Activated B cell treated with CpG ODN at 0.5 μM for 24 hours (primary cell): ENCODE data around the gene CCDC97. TPM values are rescaled to one million over a fixed set of nuclear protein-coding genes. Genes with fewer than 3 reads are reported as not detected.

Source experiments
- ATAC-seq: fragments of 200-7000 bp; cut with Tn5 transposase; one replicate; pipeline ENCODE4 v1.10.0; 2021; ENCODE audit warnings: low read depth, mild to moderate bottlenecking, moderate library complexity
- CTCF ChIA-PET: fragments of 350-600 bp; sonication (Branson Sonifier 250); formaldehyde crosslinking; loops from one replicate; lab custom pipeline; 2021; ENCODE audit warnings: antibody characterized with exemption; lab: Charles Lee
- POLR2A ChIA-PET: fragments of 350-600 bp; sonication (Branson Sonifier 250); formaldehyde crosslinking; loops from one replicate; lab custom pipeline; 2021; ENCODE audit warnings: antibody characterized with exemption; lab: Charles Lee
- DNase-seq: peaks from one replicate; pipeline ENCODE4 v3.0.0; 2022
- H3K27ac Mint-ChIP-seq: one replicate; pipeline ENCODE4 v1.8.0; 2020; ENCODE audit warnings: mixed read lengths
- H3K27me3 Mint-ChIP-seq: one replicate; pipeline ENCODE4 v1.8.0; 2021; ENCODE audit warnings: mixed read lengths
- H3K36me3 Mint-ChIP-seq: one replicate; pipeline ENCODE4 v1.8.0; 2021; ENCODE audit warnings: low read depth, mixed read lengths
- H3K4me1 Mint-ChIP-seq: one replicate; pipeline ENCODE4 v1.8.0; 2021; ENCODE audit warnings: mixed read lengths
- H3K4me3 Mint-ChIP-seq: one replicate; pipeline ENCODE4 v1.8.0; 2020; ENCODE audit warnings: mild to moderate bottlenecking, mixed read lengths
- H3K9me3 Mint-ChIP-seq: one replicate; pipeline ENCODE4 v1.8.0; 2020; ENCODE audit warnings: mixed read lengths
- CTCF ChIP-seq: fragments of 200-600 bp; IDR thresholded peaks from one replicate; pipeline ENCODE4 v1.8.0; 2022; ENCODE audit warnings: antibody characterized with exemption, mild to moderate bottlenecking
- intact Hi-C: fragments of 100-400 bp; cut with micrococcal nuclease; formaldehyde crosslinking; loops from one replicate; pipeline ENCODE4 v1.15.1; 2024
- total RNA-seq: library from RNA; stranded (reverse); gene quantifications from 2 replicates; pipeline ENCODE4 v1.2.3, GENCODE V29; 2022

Gene CCDC97
- total RNA-seq, 1 donor from 2014 or later = 65.3 TPM

- intact Hi-C loops = no loop called here
- H3K36me3 Mint-ChIP-seq = peaks cover 72% of the 10 kb centered on the region
- H3K4me1 Mint-ChIP-seq = peaks cover 41% of the 10 kb centered on the region
- H3K9me3 Mint-ChIP-seq = no peaks in the 10 kb centered on the region
- no peak overlapping the region for H3K4me3 Mint-ChIP-seq
- no peak overlapping the region for H3K27ac Mint-ChIP-seq
- DNase-seq (no peak), ATAC-seq (no peak)
- ChIA-PET POLR2A (interaction anchor here (2.6 to 3.1 kb wide), 2 partner anchors 31 to 33 kb away, joined by 11 to 14 read pairs; partner anchors contain the start of gene TGFB1), CTCF (interaction anchor here (1.0 to 1.1 kb wide), 2 partner anchors 11 to 35 kb away, joined by 3 read pairs; no protein-coding TSS in a partner anchor)
- no peaks in the 10 kb centered on the region for H3K27me3 Mint-ChIP-seq
- no peak for TF ChIP-seq CTCF
These were observed 10.2 kb downstream of the CCDC97 start for GRCh38 chr19:41320185-41320518.

- no peaks in the 10 kb centered on the region for H3K27me3 Mint-ChIP-seq
- no peak overlapping the region for H3K27ac Mint-ChIP-seq
- peaks cover 72% of the 10 kb centered on the region for H3K36me3 Mint-ChIP-seq
- no peaks in the 10 kb centered on the region for H3K9me3 Mint-ChIP-seq
- ChIA-PET CTCF (interaction anchor here (1.0 to 1.1 kb wide), 2 partner anchors 12 to 34 kb away, joined by 3 read pairs; no protein-coding TSS in a partner anchor), POLR2A (interaction anchor here (2.6 to 3.1 kb wide), 2 partner anchors 31 to 33 kb away, joined by 11 to 14 read pairs; partner anchors contain the start of gene TGFB1)
- TF ChIP-seq CTCF = no peak
- intact Hi-C loops = no loop called here
- no peak for ATAC-seq
- no peak for DNase-seq
- peaks cover 45% of the 10 kb centered on the region for H3K4me1 Mint-ChIP-seq
- no peak overlapping the region for H3K4me3 Mint-ChIP-seq
These were observed 10.6 kb downstream of the CCDC97 start for GRCh38 chr19:41320568-41320967.

- POLR2A ChIA-PET = interaction anchor here (1.2 to 3.1 kb wide), 3 partner anchors 30 to 43 kb away, joined by 3 to 14 read pairs (median 11); partner anchors contain the start of genes B9D2 and TGFB1
- H3K9me3 Mint-ChIP-seq = no peaks in the 10 kb centered on the region
- no peak overlapping the region for H3K4me3 Mint-ChIP-seq
- CTCF ChIA-PET = interaction anchor here (1.0 to 1.8 kb wide), 3 partner anchors 11 to 30 kb away, joined by 4 to 8 read pairs (median 4); partner anchors contain the start of gene CCDC97
- H3K27ac Mint-ChIP-seq = peak overlapping the region; percentile 37
- no peaks in the 10 kb centered on the region for H3K27me3 Mint-ChIP-seq
- peaks cover 50% of the 10 kb centered on the region for H3K4me1 Mint-ChIP-seq
- ATAC-seq = no peak
- H3K36me3 Mint-ChIP-seq = peaks cover 68% of the 10 kb centered on the region
- intact Hi-C loops = no loop called here
- TF ChIP-seq CTCF = no peak
- DNase-seq = no peak
These were observed 11.2 kb downstream of the CCDC97 start for GRCh38 chr19:41321204-41321599.

GRCh38 chr19:41321600-41322270, 11.8 kb downstream of the CCDC97 start:
- H3K27me3 Mint-ChIP-seq = no peaks in the 10 kb centered on the region
- ATAC-seq = no peak
- TF ChIP-seq CTCF = no peak
- ChIA-PET CTCF (interaction anchor here (1.0 to 1.8 kb wide), 5 partner anchors 12 to 31 kb away, joined by 4 to 8 read pairs (median 5); partner anchors contain the start of gene CCDC97), POLR2A (interaction anchor here (1.2 to 3.1 kb wide), 3 partner anchors 30 to 42 kb away, joined by 3 to 14 read pairs (median 11); partner anchors contain the start of genes B9D2 and TGFB1)
- no peak overlapping the region for H3K4me3 Mint-ChIP-seq
- DNase-seq = no peak
- intact Hi-C loops = no loop called here
- peaks cover 55% of the 10 kb centered on the region for H3K4me1 Mint-ChIP-seq
- peaks cover 65% of the 10 kb centered on the region for H3K36me3 Mint-ChIP-seq
- H3K27ac Mint-ChIP-seq = peak overlapping the region; percentile 37
- H3K9me3 Mint-ChIP-seq = no peaks in the 10 kb centered on the region

- ATAC-seq (no peak), DNase-seq (no peak)
- H3K27me3 Mint-ChIP-seq = no peaks in the 10 kb centered on the region
- intact Hi-C loops = no loop called here
- H3K4me3 Mint-ChIP-seq = no peak overlapping the region
- peaks cover 58% of the 10 kb centered on the region for H3K36me3 Mint-ChIP-seq
- TF ChIP-seq CTCF = no peak
- ChIA-PET POLR2A (interaction anchor here (1.2 to 3.1 kb wide), 5 partner anchors 26 to 545 kb away, joined by 3 to 14 read pairs (median 3); partner anchors contain the start of genes B9D2, RAB4B and TGFB1), CTCF (interaction anchor here (1.0 to 1.8 kb wide), 4 partner anchors 12 to 30 kb away, joined by 4 to 8 read pairs (median 5); partner anchors contain the start of gene CCDC97)
- peaks cover 55% of the 10 kb centered on the region for H3K4me1 Mint-ChIP-seq
- H3K9me3 Mint-ChIP-seq = no peaks in the 10 kb centered on the region
- H3K27ac Mint-ChIP-seq = peak overlapping the region; percentile 13
These were observed 12.5 kb downstream of the CCDC97 start for GRCh38 chr19:41322451-41322850.
